Measurements from ENCODE around the gene EFCAB14. TPM values are rescaled to one million over a fixed set of nuclear protein-coding genes. Genes with fewer than 3 reads are reported as not detected.

Gene EFCAB14
- total RNA-seq, 1 donor from 2014 or later, result 118 TPM

DNA sequence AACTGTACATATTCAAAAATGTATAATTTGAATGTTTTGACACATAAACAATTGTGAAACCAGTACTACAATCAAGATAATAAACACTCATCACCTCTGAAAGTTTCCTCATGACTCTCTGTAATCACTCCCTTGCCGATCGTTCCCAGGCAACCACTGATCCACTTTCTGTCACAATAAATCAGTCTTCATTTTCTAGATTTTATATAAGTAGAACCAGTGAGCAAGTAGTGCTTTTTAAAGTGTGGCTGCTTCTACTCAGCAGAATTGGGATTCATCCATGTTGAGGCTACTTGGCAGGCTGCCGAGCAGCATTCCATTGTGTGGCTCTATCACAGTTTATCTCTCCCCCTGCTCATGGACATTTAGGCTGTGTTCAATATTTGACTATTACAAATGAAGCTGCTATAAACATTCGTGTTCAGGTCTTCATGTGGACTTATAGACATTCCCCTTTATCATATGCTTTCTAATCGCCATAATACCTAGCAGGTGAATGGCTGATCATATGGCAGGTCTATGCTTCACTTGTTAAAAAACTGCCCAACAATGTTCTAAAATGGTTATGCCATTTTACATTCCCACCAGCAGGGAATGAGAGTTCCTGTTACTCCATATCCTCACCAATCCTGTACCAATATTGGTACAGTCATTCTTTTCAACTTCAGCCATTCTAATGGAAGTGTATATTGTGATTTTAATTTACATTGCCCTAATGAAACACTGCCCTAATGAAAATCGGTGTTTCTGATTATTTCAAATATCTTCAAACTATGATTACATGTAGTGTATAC is 26.7 kb downstream of the EFCAB14 start:
- Histone ChIP-seq H3K4me3 (no peak overlapping the region), H3K4me1 (peaks cover 9% of the 10 kb centered on the region), H3K27ac (no peak overlapping the region), H3K9me3 (no peaks in the 10 kb centered on the region), H3K36me3 (peaks cover 81% of the 10 kb centered on the region), H3K27me3 (no peaks in the 10 kb centered on the region)
- ATAC-seq, result no peak
- TF ChIP-seq, protein P1, sequence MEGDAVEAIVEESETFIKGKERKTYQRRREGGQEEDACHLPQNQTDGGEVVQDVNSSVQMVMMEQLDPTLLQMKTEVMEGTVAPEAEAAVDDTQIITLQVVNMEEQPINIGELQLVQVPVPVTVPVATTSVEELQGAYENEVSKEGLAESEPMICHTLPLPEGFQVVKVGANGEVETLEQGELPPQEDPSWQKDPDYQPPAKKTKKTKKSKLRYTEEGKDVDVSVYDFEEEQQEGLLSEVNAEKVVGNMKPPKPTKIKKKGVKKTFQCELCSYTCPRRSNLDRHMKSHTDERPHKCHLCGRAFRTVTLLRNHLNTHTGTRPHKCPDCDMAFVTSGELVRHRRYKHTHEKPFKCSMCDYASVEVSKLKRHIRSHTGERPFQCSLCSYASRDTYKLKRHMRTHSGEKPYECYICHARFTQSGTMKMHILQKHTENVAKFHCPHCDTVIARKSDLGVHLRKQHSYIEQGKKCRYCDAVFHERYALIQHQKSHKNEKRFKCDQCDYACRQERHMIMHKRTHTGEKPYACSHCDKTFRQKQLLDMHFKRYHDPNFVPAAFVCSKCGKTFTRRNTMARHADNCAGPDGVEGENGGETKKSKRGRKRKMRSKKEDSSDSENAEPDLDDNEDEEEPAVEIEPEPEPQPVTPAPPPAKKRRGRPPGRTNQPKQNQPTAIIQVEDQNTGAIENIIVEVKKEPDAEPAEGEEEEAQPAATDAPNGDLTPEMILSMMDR (IDR thresholded peaks at IDR 0.05), result no peak
- intact Hi-C loops (cut with DNase I), result no loop called here
- no peak for DNase-seq

DNA sequence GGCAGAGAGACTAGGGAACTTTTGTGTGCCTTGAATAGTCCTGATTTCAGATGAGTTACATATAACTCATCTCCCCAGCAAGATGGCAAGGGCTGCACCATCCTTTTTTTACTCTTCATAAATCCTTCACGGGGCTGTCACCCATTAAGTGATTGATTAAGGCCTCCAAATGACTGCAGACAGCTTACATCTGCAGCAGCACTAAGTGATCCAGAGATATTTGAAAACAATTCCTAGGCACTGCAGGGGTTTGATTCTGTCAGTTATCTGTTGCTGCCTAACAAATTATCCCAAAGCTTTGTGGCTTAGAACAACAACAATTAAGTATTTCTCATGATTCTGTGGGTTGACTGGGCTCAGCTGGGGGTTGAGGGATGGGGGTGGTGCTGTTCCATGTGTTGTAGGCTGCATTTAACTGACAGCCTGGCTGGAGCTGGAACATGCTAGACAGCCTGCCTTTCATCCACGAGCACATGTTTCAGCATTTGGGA is 27.9 kb downstream of the EFCAB14 start:
- intact Hi-C loops (cut with DNase I), result no loop called here
- peaks cover 81% of the 10 kb centered on the region for H3K36me3 ChIP-seq
- TF ChIP-seq, protein P1 (IDR thresholded peaks at IDR 0.05), result no peak

DNA sequence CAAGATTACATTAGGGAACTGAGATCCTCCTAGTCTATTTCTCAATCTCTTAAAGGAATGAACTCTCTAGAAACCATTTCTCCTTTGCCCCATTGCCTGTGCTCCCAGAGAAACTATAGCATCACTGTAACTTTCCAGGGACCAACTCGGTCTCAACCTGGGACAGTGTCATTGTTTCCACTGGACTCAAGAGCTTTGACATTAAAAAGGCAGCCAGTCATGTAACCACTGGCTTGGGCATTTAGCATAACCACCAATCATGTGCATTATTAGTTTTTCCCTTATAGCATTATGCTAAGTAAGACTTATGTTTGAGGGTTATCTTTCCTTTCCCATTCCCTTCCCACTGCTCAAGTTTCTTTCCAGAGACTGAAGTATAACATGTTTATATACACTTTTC is 29.0 kb downstream of the EFCAB14 start:
- intact Hi-C loops (cut with DNase I), result no loop called here
- DNase-seq (no peak), ATAC-seq (no peak)
- no peaks in the 10 kb centered on the region for H3K27me3 ChIP-seq
- no peak overlapping the region for H3K27ac ChIP-seq
- H3K4me3 ChIP-seq, result no peak overlapping the region
- peaks cover 17% of the 10 kb centered on the region for H3K4me1 ChIP-seq
- H3K9me3 ChIP-seq, result no peaks in the 10 kb centered on the region
- H3K36me3 ChIP-seq, result peaks cover 81% of the 10 kb centered on the region
- TF ChIP-seq, protein P1 (IDR thresholded peaks at IDR 0.05), result no peak

More for the DNA sequence above, 27.9 kb downstream of the EFCAB14 start:
- ATAC-seq (no peak), DNase-seq (no peak)
- Histone ChIP-seq H3K9me3 (no peaks in the 10 kb centered on the region), H3K4me1 (peaks cover 17% of the 10 kb centered on the region), H3K27me3 (no peaks in the 10 kb centered on the region), H3K27ac (no peak overlapping the region), H3K4me3 (no peak overlapping the region)

DNA sequence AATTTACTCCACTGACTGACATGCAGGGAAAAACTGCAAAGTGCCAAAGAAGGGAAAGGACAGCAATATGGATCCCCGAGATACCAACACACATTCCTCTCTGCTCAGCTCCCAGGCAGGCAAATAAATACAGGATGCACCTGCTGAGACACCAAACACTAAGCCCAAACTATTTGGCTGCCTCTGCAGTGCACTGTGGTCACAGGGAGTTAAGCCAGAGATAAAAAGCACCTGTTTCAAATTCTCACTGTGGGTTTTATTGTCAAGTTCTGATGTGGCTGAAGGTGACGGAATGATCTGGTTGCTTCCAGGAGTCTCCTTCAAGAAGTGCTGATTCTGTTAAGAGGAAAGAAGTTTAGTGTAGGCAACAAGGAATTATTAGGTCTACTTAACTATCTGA is 29.6 kb downstream of the EFCAB14 start:
- H3K27me3 ChIP-seq, result no peaks in the 10 kb centered on the region
- no peak for ATAC-seq
- H3K36me3 ChIP-seq, result peaks cover 87% of the 10 kb centered on the region
- no peak overlapping the region for H3K4me3 ChIP-seq
- intact Hi-C loops (cut with DNase I), result no loop called here
- H3K9me3 ChIP-seq, result no peaks in the 10 kb centered on the region
- H3K27ac ChIP-seq, result no peak overlapping the region
- DNase-seq, result no peak
- TF ChIP-seq, protein P1 (IDR thresholded peaks at IDR 0.05), result no peak
- H3K4me1 ChIP-seq, result peaks cover 17% of the 10 kb centered on the region

DNA sequence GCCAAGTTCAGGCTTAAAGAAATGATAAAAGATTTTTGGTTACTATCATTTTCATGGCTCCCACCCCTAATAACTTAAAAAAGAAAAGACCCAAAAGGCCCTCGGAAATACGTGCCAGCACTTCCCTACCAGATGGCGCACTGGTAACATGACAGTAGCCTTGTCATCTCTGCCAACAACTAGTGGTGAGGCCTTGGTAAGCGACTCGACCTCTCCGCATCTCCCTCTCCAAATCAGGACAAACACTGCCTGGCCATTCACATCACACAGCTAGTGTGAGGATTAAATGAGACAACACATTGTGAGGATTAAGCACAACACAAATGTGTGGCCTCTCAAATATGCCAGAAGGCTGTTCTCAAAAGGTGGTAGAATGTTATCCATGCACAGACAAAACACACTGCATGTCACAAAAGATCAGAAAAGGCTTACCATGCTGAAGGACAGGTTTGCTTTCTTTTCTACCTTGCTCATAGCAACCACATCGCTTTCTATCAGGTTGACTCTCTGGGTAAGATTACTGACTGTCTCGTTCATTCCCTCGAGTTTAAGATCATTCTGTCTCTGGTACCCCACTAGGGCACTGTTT is 30.9 kb downstream of the EFCAB14 start:
- Histone ChIP-seq H3K4me1 (peaks cover 17% of the 10 kb centered on the region), H3K27me3 (no peaks in the 10 kb centered on the region), H3K4me3 (no peak overlapping the region), H3K9me3 (no peaks in the 10 kb centered on the region), H3K27ac (no peak overlapping the region), H3K36me3 (peaks cover 100% of the 10 kb centered on the region)
- DNase-seq, result no peak
- no peak for ATAC-seq
- TF ChIP-seq, protein P1 (IDR thresholded peaks at IDR 0.05), result no peak
- intact Hi-C loops (cut with DNase I), result no loop called here

All from upper lobe of right lung (tissue), 1 donor.